ENCODE results near the gene PSMB2.

Gene PSMB2

DNA sequence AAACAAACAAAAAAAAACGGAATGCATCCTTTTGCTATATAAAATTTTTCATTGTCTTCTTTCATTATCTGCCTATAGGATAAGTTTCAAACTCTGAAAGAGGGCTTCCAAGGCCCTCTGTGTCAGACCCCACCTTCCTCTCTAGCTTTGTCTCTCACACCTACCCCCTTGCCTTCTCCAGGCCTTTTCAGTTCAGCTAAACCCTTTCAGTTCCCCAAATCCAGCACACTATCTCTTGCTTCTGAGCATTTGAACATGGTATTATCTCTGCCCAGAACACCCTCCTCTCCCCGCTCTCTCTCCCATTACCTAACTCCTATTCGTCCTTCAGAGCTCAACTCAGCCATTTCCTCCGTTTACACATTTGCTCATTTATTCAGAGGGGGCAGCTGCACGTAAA lies 41.7 kb upstream of the PSMB2 start:
- H3K27ac ChIP-seq (ENCODE audit: low read depth, low read length) = no peak overlapping the region
- no peaks in the 10 kb centered on the region for H3K9me2 ChIP-seq (replicated peaks; ENCODE audit: insufficient read depth, low read length)
- no peak overlapping the region for H3K4me3 ChIP-seq (ENCODE audit: insufficient read depth, low read length, poor library complexity, severe bottlenecking)
- no peaks in the 10 kb centered on the region for H3K36me3 ChIP-seq (ENCODE audit: low read length)
- no peak overlapping the region for H3K9ac ChIP-seq (ENCODE audit: low read length)
- no peaks in the 10 kb centered on the region for H4K20me1 ChIP-seq (ENCODE audit: low read depth, low read length)
- no peaks in the 10 kb centered on the region for H3K27me3 ChIP-seq (ENCODE audit: low read length)
- H3K4me2 ChIP-seq (ENCODE audit: low read depth, low read length, poor library complexity, severe bottlenecking) = no peak overlapping the region
- TF ChIP-seq, protein P1, sequence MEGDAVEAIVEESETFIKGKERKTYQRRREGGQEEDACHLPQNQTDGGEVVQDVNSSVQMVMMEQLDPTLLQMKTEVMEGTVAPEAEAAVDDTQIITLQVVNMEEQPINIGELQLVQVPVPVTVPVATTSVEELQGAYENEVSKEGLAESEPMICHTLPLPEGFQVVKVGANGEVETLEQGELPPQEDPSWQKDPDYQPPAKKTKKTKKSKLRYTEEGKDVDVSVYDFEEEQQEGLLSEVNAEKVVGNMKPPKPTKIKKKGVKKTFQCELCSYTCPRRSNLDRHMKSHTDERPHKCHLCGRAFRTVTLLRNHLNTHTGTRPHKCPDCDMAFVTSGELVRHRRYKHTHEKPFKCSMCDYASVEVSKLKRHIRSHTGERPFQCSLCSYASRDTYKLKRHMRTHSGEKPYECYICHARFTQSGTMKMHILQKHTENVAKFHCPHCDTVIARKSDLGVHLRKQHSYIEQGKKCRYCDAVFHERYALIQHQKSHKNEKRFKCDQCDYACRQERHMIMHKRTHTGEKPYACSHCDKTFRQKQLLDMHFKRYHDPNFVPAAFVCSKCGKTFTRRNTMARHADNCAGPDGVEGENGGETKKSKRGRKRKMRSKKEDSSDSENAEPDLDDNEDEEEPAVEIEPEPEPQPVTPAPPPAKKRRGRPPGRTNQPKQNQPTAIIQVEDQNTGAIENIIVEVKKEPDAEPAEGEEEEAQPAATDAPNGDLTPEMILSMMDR (IDR thresholded peaks at IDR 0.05; ENCODE audit: insufficient read depth, low read length, poor library complexity, severe bottlenecking) = no peak
- no peak for TF ChIP-seq EZH2phosphoT487 (conservative IDR thresholded peaks at IDR 0.05; ENCODE audit: low read length)
- no peaks in the 10 kb centered on the region for H3F3A ChIP-seq (ENCODE audit: insufficient read depth)
- no peaks in the 10 kb centered on the region for H3K79me2 ChIP-seq (ENCODE audit: insufficient read depth, low read length)
- H2AFZ ChIP-seq (ENCODE audit: low read depth, low read length, severe bottlenecking) = no peak overlapping the region
- no peaks in the 10 kb centered on the region for H3K9me3 ChIP-seq (ENCODE audit: insufficient read depth, low read length)

DNA sequence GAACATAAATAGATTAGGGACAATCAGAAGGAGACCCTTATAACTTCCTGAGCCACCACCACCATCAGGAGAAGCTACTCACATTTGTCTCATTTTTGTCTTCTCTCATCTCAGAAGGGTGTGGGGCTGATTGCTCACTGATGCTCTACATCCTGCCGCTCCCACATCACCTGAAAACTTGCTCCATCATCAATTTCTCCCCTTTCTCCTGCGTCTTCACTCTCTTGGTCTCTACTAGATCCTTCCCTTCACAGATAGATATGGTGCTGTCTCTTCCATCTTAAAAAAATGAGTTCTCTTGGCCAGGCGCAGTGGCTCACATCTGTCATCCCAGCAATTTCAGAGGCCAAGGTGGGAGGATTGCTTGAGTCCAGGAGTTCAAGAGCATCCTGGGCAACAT lies 38.9 kb upstream of the PSMB2 start:
- H3K27me3 ChIP-seq (ENCODE audit: low read length) = no peaks in the 10 kb centered on the region

DNA sequence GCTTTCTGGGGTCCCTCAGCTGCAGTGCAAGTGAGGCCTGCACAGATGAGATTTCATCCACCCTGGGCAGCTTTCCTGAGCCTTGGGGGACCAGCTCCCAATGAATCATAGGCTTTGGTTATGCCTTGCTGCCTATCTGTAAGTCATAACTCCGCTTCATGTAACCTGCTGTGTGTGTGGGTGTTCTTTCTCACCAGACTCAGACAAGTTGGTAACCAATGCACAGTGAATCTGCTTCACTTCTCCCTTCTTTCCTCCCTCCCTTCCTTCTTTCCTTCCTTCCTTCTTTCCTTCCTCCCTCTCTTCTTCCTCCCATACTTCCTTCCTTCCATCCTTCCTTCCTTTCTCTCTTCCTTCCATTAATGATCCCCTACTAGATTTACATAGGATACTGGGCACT lies 34.4 kb upstream of the PSMB2 start:
- Histone ChIP-seq H3K79me2 (ENCODE audit: insufficient read depth, low read length) (no peaks in the 10 kb centered on the region), H3K27ac (ENCODE audit: low read depth, low read length) (no peak overlapping the region), H3K27me3 (ENCODE audit: low read length) (no peaks in the 10 kb centered on the region), H3K9me2 (replicated peaks; ENCODE audit: insufficient read depth, low read length) (no peaks in the 10 kb centered on the region), H2AFZ (ENCODE audit: low read depth, low read length, severe bottlenecking) (no peak overlapping the region), H3K9me3 (ENCODE audit: insufficient read depth, low read length) (no peaks in the 10 kb centered on the region), H3K4me3 (ENCODE audit: insufficient read depth, low read length, poor library complexity, severe bottlenecking) (no peak overlapping the region), H4K20me1 (ENCODE audit: low read depth, low read length) (no peaks in the 10 kb centered on the region), H3K9ac (ENCODE audit: low read length) (no peak overlapping the region), H3K4me2 (ENCODE audit: low read depth, low read length, poor library complexity, severe bottlenecking) (no peak overlapping the region), H3F3A (ENCODE audit: insufficient read depth) (no peaks in the 10 kb centered on the region), H3K36me3 (ENCODE audit: low read length) (no peaks in the 10 kb centered on the region)
- no peak for TF ChIP-seq EZH2phosphoT487 (conservative IDR thresholded peaks at IDR 0.05; ENCODE audit: low read length)
- TF ChIP-seq, protein P1 (IDR thresholded peaks at IDR 0.05; ENCODE audit: insufficient read depth, low read length, poor library complexity, severe bottlenecking) = no peak

More for the DNA sequence above, 38.9 kb upstream of the PSMB2 start:
- Histone ChIP-seq H3K9me3 (ENCODE audit: insufficient read depth, low read length) (no peaks in the 10 kb centered on the region), H3K27ac (ENCODE audit: low read depth, low read length) (no peak overlapping the region), H3K4me2 (ENCODE audit: low read depth, low read length, poor library complexity, severe bottlenecking) (no peak overlapping the region), H2AFZ (ENCODE audit: low read depth, low read length, severe bottlenecking) (no peak overlapping the region), H3F3A (ENCODE audit: insufficient read depth) (no peaks in the 10 kb centered on the region), H3K9ac (ENCODE audit: low read length) (no peak overlapping the region), H3K36me3 (ENCODE audit: low read length) (no peaks in the 10 kb centered on the region), H3K79me2 (ENCODE audit: insufficient read depth, low read length) (no peaks in the 10 kb centered on the region), H3K4me3 (ENCODE audit: insufficient read depth, low read length, poor library complexity, severe bottlenecking) (no peak overlapping the region), H3K9me2 (replicated peaks; ENCODE audit: insufficient read depth, low read length) (no peaks in the 10 kb centered on the region), H4K20me1 (ENCODE audit: low read depth, low read length) (no peaks in the 10 kb centered on the region)
- no peak for TF ChIP-seq EZH2phosphoT487 (conservative IDR thresholded peaks at IDR 0.05; ENCODE audit: low read length)
- TF ChIP-seq, protein P1 (IDR thresholded peaks at IDR 0.05; ENCODE audit: insufficient read depth, low read length, poor library complexity, severe bottlenecking) = no peak
